ENCODE data around the gene SLC2A1. TPM values are rescaled to one million over a fixed set of nuclear protein-coding genes. Genes with fewer than 3 reads are reported as not detected.

The SLC2A1 gene
- total RNA-seq, 4 donors from 2014 or later: 238 to 883 (median 448) TPM

DNA sequence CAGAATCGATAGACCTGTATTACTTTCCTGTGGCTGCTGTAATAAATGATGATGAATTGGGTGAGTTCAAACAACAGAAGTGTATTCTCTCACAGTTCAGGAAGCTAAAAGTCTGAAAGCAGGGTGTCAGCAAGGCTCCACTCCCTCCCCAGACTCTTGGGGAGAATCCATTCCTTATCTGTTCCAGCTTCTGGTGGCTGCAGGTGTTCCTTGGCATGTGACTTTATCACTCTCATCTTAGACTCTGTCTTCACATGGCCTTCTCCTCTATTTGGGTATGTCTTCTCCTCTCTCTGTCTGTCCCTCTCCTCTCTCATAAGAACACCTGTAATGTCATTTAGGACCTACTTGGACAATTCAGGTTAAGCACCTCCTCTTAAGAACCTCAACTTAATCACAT lies 44.1 kb upstream of the SLC2A1 start:
- no peak for TF ChIP-seq POLR2A (IDR thresholded peaks at IDR 0.05)
- TF ChIP-seq, protein P1, sequence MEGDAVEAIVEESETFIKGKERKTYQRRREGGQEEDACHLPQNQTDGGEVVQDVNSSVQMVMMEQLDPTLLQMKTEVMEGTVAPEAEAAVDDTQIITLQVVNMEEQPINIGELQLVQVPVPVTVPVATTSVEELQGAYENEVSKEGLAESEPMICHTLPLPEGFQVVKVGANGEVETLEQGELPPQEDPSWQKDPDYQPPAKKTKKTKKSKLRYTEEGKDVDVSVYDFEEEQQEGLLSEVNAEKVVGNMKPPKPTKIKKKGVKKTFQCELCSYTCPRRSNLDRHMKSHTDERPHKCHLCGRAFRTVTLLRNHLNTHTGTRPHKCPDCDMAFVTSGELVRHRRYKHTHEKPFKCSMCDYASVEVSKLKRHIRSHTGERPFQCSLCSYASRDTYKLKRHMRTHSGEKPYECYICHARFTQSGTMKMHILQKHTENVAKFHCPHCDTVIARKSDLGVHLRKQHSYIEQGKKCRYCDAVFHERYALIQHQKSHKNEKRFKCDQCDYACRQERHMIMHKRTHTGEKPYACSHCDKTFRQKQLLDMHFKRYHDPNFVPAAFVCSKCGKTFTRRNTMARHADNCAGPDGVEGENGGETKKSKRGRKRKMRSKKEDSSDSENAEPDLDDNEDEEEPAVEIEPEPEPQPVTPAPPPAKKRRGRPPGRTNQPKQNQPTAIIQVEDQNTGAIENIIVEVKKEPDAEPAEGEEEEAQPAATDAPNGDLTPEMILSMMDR (IDR thresholded peaks at IDR 0.05): no peak
- H3K36me3 ChIP-seq: no peaks in the 10 kb centered on the region
- H3K27me3 ChIP-seq: peaks cover 0 to 21% (median 0%) of the 10 kb centered on the region in 4 donors
- H3K27ac ChIP-seq: no peak overlapping the region
- no peaks in the 10 kb centered on the region for H3K9me3 ChIP-seq
- 50 to 69% methylated on average over 1 of the region's 1 CpG for WGBS, 2 donors
- intact Hi-C loops (cut with DNase I): no loop called here
- peaks cover 6 to 25% (median 8%) of the 10 kb centered on the region in 3 donors for H3K4me1 ChIP-seq
- no peak for DNase-seq
- no peak overlapping the region for H3K4me3 ChIP-seq

DNA sequence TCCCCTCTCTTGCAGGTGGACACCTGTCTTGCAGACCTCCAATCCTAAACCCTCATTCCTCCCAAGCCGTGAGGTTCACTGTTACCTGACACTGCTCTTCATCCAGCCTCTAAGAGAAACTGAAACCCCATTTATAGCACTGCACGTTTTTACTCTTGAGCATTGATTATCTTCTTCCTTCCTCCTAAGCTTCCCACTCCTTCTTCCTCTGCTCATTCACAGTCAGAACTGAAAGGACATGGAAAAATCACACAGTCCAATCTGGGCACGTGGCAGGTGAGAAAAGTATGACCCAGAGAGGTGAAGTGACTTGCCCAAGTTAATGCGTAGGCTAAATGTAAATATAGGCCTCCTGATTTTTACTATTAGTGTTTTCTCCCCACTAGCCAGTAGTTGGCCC lies 43.4 kb upstream of the SLC2A1 start:
- DNase-seq: no peak
- Histone ChIP-seq H3K27me3 (peaks cover 0 to 14% (median 0%) of the 10 kb centered on the region in 4 donors), H3K4me1 (peaks cover 0 to 19% (median 6%) of the 10 kb centered on the region in 3 donors), H3K27ac (no peak overlapping the region), H3K36me3 (no peaks in the 10 kb centered on the region), H3K4me3 (no peak overlapping the region), H3K9me3 (no peaks in the 10 kb centered on the region)
- intact Hi-C loops (cut with DNase I): no loop called here
- TF ChIP-seq POLR2A (IDR thresholded peaks at IDR 0.05): no peak
- TF ChIP-seq, protein P1 (IDR thresholded peaks at IDR 0.05): no peak
- 40 to 66% methylated on average over 3 of the region's 4 CpGs for WGBS, 2 donors

DNA sequence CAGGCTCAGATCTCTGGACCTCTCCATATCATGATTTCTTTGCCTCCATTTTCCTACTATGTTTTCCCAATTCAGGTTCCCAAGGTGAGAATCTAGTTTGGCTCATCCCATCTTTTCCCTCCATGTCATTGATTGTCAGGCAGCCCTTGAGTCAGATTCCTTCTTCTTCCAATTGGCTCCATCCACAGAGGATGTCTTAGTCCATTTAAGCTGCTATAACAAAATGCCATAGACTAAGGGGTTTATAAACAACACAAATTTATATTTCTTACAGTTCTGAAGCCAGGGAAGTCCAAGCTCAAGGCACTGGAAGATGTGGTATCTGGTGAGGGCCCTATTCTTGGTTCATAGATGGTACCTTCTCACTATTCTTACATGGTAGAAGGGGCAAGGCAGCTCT lies 42.8 kb upstream of the SLC2A1 start:
- no peak for DNase-seq
- no peak overlapping the region for H3K27ac ChIP-seq
- no peaks in the 10 kb centered on the region for H3K9me3 ChIP-seq
- TF ChIP-seq POLR2A (IDR thresholded peaks at IDR 0.05): no peak
- TF ChIP-seq, protein P1 (IDR thresholded peaks at IDR 0.05): no peak
- peaks cover 0 to 12% (median 3%) of the 10 kb centered on the region in 3 donors for H3K4me1 ChIP-seq
- no peaks in the 10 kb centered on the region for H3K36me3 ChIP-seq
- no peak overlapping the region for H3K4me3 ChIP-seq
- H3K27me3 ChIP-seq: peaks cover 0 to 9% (median 0%) of the 10 kb centered on the region in 4 donors
- intact Hi-C loops (cut with DNase I): no loop called here

DNA sequence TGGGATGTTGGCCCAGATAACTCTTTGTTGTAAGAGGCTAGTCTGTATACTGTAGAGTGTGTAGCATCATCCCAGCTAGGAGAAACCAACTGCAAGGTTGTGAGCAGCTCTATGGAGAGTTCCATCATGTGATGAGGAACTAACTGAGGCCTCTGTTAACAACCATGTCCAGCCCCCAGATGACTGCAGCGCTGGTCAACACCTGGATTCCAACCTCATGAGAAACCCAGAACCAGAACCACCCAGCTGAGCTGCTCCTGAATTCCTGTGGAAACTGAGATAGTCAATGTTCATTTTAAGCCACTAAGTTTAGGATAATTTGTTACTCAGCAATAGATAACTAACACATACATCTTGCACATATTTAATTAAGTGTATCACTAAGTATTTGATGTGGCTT lies 41.6 kb upstream of the SLC2A1 start:
- intact Hi-C loops (cut with DNase I): no loop called here
- Histone ChIP-seq H3K27ac (no peak overlapping the region), H3K4me1 (peaks cover 0 to under 1% (median 0%) of the 10 kb centered on the region in 3 donors), H3K36me3 (no peaks in the 10 kb centered on the region), H3K4me3 (no peak overlapping the region), H3K9me3 (no peaks in the 10 kb centered on the region), H3K27me3 (no peaks in the 10 kb centered on the region)
- DNase-seq: no peak
- TF ChIP-seq POLR2A (IDR thresholded peaks at IDR 0.05): no peak
- TF ChIP-seq, protein P1 (IDR thresholded peaks at IDR 0.05): no peak
- WGBS, 2 donors: 71 to 100% methylated on average over 1 of the region's 1 CpG

DNA sequence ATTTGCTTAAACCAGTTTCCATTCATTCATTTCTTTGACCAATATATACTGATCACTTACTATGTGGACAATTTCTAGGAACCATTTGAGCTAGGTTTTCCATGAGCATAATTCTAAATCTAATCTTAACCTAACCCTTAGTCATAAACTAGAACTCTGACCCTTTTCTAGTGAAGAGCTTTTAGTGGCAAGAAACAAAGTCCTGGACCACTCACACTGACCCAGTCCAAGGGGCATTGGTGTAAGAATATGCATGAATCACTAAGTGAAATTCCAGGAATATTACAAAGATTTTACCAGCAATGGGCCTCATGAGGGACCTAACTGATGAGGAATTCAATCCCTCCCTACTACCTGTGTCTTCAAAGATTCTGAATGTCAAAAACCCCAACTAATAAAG lies 40.6 kb upstream of the SLC2A1 start:
- Histone ChIP-seq H3K4me1 (no peaks in the 10 kb centered on the region), H3K27ac (no peak overlapping the region), H3K4me3 (no peak overlapping the region), H3K36me3 (no peaks in the 10 kb centered on the region), H3K9me3 (no peaks in the 10 kb centered on the region), H3K27me3 (no peaks in the 10 kb centered on the region)
- DNase-seq: no peak
- TF ChIP-seq POLR2A (IDR thresholded peaks at IDR 0.05): no peak
- TF ChIP-seq, protein P1 (IDR thresholded peaks at IDR 0.05): no peak
- intact Hi-C loops (cut with DNase I): no loop called here
